PFSK-1 (cell line): Measurements from ENCODE around the gene S100A8.

ENCODE experiments used
- POLR2AphosphoS5 ChIP-seq: IDR thresholded peaks from 2 replicates; pipeline ENCODE4 v1.6.1; 2012; ENCODE audit warnings: low read depth, mild to moderate bottlenecking, control low read depth, low read length, moderate library complexity
- TAF1 ChIP-seq: IDR thresholded peaks from 2 replicates; pipeline ENCODE4 v1.6.1; 2012; ENCODE audit warnings: low read length, control low read depth, borderline replicate concordance; ENCODE audit not compliant: insufficient read depth
- TF ChIP-seq, protein P1 (sequence below), 2 experiments: IDR thresholded peaks; 2 replicates each; pipeline versions ENCODE4 v1.6.1 to v1.8.0; 2011 to 2012; ENCODE audit warnings: low read depth in 2 of 2, low read length in 2 of 2, control low read depth in 1 of 2, inconsistent platforms in 1 of 2, mild to moderate bottlenecking in 1 of 2, moderate library complexity in 1 of 2; ENCODE audit not compliant: insufficient read depth in 1 of 2

DNA sequence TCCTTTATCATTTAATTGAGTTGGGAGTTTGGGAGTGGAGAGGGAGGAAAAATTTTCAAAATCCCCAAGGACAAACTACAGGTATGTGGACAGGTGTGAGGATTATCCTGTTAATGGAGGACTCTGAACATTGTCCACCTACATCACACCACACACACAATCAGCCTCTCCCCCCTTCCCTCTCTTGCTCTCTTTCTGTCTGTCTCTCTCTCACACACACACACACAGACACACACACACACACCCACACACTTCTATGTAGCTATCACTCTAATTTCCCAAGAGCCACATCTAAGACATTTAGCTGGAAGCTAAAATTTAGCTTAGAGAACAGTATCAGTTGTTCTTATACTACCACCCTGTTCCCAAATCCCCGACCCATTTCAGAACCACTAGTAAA, 1.5 kb downstream of the S100A8 start:
- TF ChIP-seq TAF1 = no peak
- TF ChIP-seq POLR2AphosphoS5 = no peak
- TF ChIP-seq, protein P1, sequence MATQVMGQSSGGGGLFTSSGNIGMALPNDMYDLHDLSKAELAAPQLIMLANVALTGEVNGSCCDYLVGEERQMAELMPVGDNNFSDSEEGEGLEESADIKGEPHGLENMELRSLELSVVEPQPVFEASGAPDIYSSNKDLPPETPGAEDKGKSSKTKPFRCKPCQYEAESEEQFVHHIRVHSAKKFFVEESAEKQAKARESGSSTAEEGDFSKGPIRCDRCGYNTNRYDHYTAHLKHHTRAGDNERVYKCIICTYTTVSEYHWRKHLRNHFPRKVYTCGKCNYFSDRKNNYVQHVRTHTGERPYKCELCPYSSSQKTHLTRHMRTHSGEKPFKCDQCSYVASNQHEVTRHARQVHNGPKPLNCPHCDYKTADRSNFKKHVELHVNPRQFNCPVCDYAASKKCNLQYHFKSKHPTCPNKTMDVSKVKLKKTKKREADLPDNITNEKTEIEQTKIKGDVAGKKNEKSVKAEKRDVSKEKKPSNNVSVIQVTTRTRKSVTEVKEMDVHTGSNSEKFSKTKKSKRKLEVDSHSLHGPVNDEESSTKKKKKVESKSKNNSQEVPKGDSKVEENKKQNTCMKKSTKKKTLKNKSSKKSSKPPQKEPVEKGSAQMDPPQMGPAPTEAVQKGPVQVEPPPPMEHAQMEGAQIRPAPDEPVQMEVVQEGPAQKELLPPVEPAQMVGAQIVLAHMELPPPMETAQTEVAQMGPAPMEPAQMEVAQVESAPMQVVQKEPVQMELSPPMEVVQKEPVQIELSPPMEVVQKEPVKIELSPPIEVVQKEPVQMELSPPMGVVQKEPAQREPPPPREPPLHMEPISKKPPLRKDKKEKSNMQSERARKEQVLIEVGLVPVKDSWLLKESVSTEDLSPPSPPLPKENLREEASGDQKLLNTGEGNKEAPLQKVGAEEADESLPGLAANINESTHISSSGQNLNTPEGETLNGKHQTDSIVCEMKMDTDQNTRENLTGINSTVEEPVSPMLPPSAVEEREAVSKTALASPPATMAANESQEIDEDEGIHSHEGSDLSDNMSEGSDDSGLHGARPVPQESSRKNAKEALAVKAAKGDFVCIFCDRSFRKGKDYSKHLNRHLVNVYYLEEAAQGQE (IDR thresholded peaks at IDR 0.05; ENCODE audit: insufficient read depth in 1 of 2, low read depth in 2 of 2, low read length in 2 of 2) = no peak
